Measurements from ENCODE around the gene AIG1. TPM values are rescaled to one million over a fixed set of nuclear protein-coding genes. Genes with fewer than 3 reads are reported as not detected.

AIG1 gene
- total RNA-seq, 2 donors from 2014 or later, result 41.3 to 67.0 TPM

DNA sequence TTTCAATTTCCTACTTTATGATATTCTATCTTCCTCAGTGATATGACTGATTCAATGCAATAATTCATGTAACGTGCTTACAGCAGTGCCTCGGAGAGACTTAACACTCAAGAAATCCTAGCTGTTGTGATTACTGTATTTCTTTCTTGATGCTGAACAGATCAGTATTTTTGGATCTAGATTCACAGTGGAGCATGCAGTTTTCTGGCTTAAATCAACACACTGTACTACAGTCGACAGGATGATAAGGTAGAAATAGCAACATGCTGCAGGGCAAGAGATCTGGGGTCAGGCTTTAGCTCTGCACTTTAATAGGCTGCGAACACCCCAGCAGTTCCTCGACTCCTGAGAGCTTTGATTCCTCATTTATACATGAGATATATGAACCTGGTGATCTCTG, 161.0 kb downstream of the AIG1 start:
- 84% methylated on average over 5 of the region's 5 CpGs for WGBS
- H3K9me3 ChIP-seq, result no peaks in the 10 kb centered on the region
- TF ChIP-seq POLR2AphosphoS5 (IDR thresholded peaks at IDR 0.05) (no peak), POLR2A (IDR thresholded peaks at IDR 0.05) (no peak)
- TF ChIP-seq, protein P1, sequence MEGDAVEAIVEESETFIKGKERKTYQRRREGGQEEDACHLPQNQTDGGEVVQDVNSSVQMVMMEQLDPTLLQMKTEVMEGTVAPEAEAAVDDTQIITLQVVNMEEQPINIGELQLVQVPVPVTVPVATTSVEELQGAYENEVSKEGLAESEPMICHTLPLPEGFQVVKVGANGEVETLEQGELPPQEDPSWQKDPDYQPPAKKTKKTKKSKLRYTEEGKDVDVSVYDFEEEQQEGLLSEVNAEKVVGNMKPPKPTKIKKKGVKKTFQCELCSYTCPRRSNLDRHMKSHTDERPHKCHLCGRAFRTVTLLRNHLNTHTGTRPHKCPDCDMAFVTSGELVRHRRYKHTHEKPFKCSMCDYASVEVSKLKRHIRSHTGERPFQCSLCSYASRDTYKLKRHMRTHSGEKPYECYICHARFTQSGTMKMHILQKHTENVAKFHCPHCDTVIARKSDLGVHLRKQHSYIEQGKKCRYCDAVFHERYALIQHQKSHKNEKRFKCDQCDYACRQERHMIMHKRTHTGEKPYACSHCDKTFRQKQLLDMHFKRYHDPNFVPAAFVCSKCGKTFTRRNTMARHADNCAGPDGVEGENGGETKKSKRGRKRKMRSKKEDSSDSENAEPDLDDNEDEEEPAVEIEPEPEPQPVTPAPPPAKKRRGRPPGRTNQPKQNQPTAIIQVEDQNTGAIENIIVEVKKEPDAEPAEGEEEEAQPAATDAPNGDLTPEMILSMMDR (IDR thresholded peaks at IDR 0.05), result no peak
- H3K4me1 ChIP-seq (replicated peaks), result no peaks in the 10 kb centered on the region
- no peak overlapping the region for H3K27ac ChIP-seq
- intact Hi-C loops (cut with DNase I), result no loop called here
- no peak for DNase-seq (ENCODE audit: low spot score)
- H3K4me3 ChIP-seq, result no peak overlapping the region
- H3K36me3 ChIP-seq, result no peaks in the 10 kb centered on the region
- no peaks in the 10 kb centered on the region for H3K27me3 ChIP-seq (replicated peaks; ENCODE audit: insufficient read depth)

DNA sequence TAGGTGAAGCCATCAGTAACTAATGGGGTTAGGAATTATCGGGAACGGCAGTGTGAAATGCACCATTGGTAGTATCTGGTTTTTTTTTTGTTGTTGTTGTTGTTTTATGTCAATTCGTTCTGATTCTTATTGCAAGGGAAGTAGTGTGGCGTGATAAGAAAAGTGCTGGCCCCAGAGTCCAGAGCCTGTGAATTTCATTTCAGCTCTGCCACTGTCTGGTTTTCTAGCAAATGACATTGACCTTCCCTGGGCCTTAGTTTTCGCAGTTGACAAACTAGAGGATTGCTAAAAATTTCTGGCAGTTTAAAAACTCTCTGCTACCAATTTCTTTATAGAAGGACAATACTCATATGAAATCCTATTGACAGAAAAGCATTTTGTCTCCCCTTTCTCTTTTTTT, 161.6 kb downstream of the AIG1 start:
- Histone ChIP-seq H3K27ac (no peak overlapping the region), H3K27me3 (replicated peaks; ENCODE audit: insufficient read depth) (no peaks in the 10 kb centered on the region), H3K36me3 (no peaks in the 10 kb centered on the region), H3K9me3 (no peaks in the 10 kb centered on the region), H3K4me3 (no peak overlapping the region), H3K4me1 (replicated peaks) (no peaks in the 10 kb centered on the region)
- TF ChIP-seq POLR2A (IDR thresholded peaks at IDR 0.05), result no peak
- TF ChIP-seq, protein P1 (IDR thresholded peaks at IDR 0.05), result no peak
- TF ChIP-seq POLR2AphosphoS5 (IDR thresholded peaks at IDR 0.05), result no peak
- intact Hi-C loops (cut with DNase I), result no loop called here
- DNase-seq (ENCODE audit: low spot score), result no peak
- WGBS, result 89% methylated on average over 5 of the region's 5 CpGs

DNA sequence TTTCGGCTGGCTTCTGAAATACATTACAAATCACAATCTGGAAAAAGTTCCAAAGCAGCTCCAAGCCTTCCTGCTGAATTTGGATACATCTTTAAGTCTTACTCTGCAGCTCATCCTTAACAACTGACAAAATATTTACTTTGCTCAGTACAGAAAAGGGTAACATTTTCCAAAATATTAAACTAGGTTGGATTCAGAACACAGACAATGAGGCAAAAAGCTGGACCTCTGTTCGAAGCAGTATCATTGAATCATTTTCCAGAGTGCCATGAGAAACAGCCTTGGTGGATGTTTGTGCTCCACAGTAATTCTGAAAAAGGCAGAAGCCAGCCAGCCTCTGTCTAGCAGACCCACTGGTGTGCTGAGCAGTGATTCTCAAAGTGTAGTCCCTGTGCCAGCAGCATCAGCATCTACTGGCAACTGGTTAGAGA, 162.1 kb downstream of the AIG1 start:
- TF ChIP-seq, protein P1 (IDR thresholded peaks at IDR 0.05), result no peak
- TF ChIP-seq POLR2A (IDR thresholded peaks at IDR 0.05), result no peak
- TF ChIP-seq POLR2AphosphoS5 (IDR thresholded peaks at IDR 0.05), result no peak
- DNase-seq (ENCODE audit: low spot score), result no peak
- H3K4me3 ChIP-seq, result no peak overlapping the region
- no peaks in the 10 kb centered on the region for H3K9me3 ChIP-seq
- 53% methylated on average over 2 of the region's 2 CpGs for WGBS
- intact Hi-C loops (cut with DNase I), result no loop called here
- no peaks in the 10 kb centered on the region for H3K27me3 ChIP-seq (replicated peaks; ENCODE audit: insufficient read depth)
- H3K27ac ChIP-seq, result no peak overlapping the region
- H3K4me1 ChIP-seq (replicated peaks), result no peaks in the 10 kb centered on the region
- no peaks in the 10 kb centered on the region for H3K36me3 ChIP-seq

DNA sequence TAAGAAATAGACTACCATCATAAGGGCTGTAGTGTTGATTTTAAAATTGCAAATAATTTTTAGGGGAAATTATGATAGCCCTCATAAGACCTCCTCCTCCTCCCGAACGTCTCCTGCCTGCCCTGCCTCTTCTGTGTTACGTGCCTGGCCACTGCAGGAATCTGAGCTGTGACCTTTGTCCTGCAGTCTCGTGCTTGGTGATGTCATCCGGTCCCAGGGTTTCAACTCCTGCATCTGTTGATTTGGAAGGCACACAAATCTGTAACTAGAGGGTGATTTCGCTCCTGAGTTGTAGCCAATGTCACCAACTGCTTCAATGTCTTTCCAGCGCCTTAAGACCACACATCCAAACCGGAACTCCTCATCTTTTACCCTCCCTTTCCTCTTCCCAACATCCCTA, 163.2 kb downstream of the AIG1 start:
- no peaks in the 10 kb centered on the region for H3K9me3 ChIP-seq
- 88% methylated on average over 8 of the region's 8 CpGs for WGBS
- H3K4me1 ChIP-seq (replicated peaks), result no peaks in the 10 kb centered on the region
- no peak for DNase-seq (ENCODE audit: low spot score)
- no peak overlapping the region for H3K27ac ChIP-seq
- no peak overlapping the region for H3K4me3 ChIP-seq
- TF ChIP-seq, protein P1 (IDR thresholded peaks at IDR 0.05), result no peak
- no peak for TF ChIP-seq POLR2AphosphoS5 (IDR thresholded peaks at IDR 0.05)
- TF ChIP-seq POLR2A (IDR thresholded peaks at IDR 0.05), result no peak
- intact Hi-C loops (cut with DNase I), result no loop called here
- H3K27me3 ChIP-seq (replicated peaks; ENCODE audit: insufficient read depth), result no peaks in the 10 kb centered on the region
- no peaks in the 10 kb centered on the region for H3K36me3 ChIP-seq

DNA sequence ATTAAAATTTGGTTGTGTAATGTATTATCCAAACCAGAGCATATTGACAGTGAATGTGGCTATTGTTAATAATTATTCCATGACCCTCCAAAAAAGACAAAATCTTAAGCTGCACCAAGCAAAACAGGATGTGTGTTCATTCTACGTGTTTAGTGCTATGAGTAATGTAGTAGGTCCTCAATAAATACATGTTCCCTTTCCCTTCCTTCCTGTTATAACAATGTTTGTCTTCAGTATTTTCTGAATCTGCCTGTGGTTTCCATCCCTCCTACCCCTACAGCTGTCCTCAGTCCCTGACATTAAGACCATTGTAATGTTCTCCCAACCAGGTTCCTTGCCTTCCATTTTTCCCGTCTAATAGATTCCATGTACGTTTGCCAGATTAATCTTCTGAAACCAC, 163.8 kb downstream of the AIG1 start:
- Histone ChIP-seq H3K4me3 (no peak overlapping the region), H3K36me3 (no peaks in the 10 kb centered on the region), H3K9me3 (no peaks in the 10 kb centered on the region), H3K27ac (no peak overlapping the region), H3K27me3 (replicated peaks; ENCODE audit: insufficient read depth) (no peaks in the 10 kb centered on the region), H3K4me1 (replicated peaks) (no peaks in the 10 kb centered on the region)
- no peak for DNase-seq (ENCODE audit: low spot score)
- WGBS, result 95% methylated on average over 3 of the region's 3 CpGs
- intact Hi-C loops (cut with DNase I), result no loop called here
- TF ChIP-seq POLR2A (IDR thresholded peaks at IDR 0.05) (no peak), POLR2AphosphoS5 (IDR thresholded peaks at IDR 0.05) (no peak)
- TF ChIP-seq, protein P1 (IDR thresholded peaks at IDR 0.05), result no peak
